K562 (cell line): ENCODE results near the gene SNX25. TPM values are rescaled to one million over a fixed set of nuclear protein-coding genes. Genes with fewer than 3 reads are reported as not detected.

Experiments
- CBFA2T2 ChIP-seq: fragments of 450-650 bp; conservative IDR thresholded peaks from 2 replicates; pipeline ENCODE4 v1.6.1; 2017; ENCODE audit warnings: mild to moderate bottlenecking
- HNRNPL ChIP-seq: fragments of 200-400 bp; formaldehyde crosslinking; IDR thresholded peaks from 2 replicates; pipeline ENCODE4 v1.6.1; 2017; ENCODE audit warnings: low read depth, mild to moderate bottlenecking, low read length
- KLF13 ChIP-seq: fragments of 450-650 bp; IDR thresholded peaks from 2 replicates; pipeline ENCODE4 v1.6.1; 2016; ENCODE audit warnings: missing genetic modification characterization, low read depth, mild to moderate bottlenecking, missing compliant biosample characterization, moderate library complexity, borderline replicate concordance
- ZNF407 ChIP-seq: fragments of 450-650 bp; IDR thresholded peaks from 2 replicates; pipeline ENCODE4 v1.6.1; 2016; ENCODE audit warnings: low read depth
- polyA plus RNA-seq, 8 experiments: library from polyadenylated mRNA; depleted of rRNA in 4 of 8; stranded (reverse) in 5 of 8; unstranded in 3 of 8; fragments of >200 nt; fragmentation: Nextera tagmentation in 2 of 8; fragmentation: Illumina TruSeq in 1 of 8; extraction: Ambion mirVana in 2 of 8; extraction: Trizol in 1 of 8; gene quantifications; 2 replicates each; pipeline versions ENCODE4 v1.2.1 to v1.2.3, GENCODE V29; 2011 to 2014; ENCODE audit warnings: inconsistent platforms in 1 of 8, missing spikeins in 1 of 8
- total RNA-seq, 7 experiments: library from RNA; depleted of rRNA in 6 of 7; stranded (reverse); fragments of >200 nt in 6 of 7; fragmentation: Illumina TruSeq in 2 of 7; extraction: Trizol in 2 of 7; gene quantifications; 2 replicates each; pipeline versions ENCODE4 v1.2.1 to v1.2.3, GENCODE V29; 2011 to 2021; ENCODE audit warnings: low replicate concordance in 1 of 7

The SNX25 gene
- total and polyA plus RNA-seq, 9 of the 15 experiments (the other 6 are each of a cell fraction or from before 2014, with no cell fraction given), result 2.5 to 23.4 (median 13.3) TPM

DNA sequence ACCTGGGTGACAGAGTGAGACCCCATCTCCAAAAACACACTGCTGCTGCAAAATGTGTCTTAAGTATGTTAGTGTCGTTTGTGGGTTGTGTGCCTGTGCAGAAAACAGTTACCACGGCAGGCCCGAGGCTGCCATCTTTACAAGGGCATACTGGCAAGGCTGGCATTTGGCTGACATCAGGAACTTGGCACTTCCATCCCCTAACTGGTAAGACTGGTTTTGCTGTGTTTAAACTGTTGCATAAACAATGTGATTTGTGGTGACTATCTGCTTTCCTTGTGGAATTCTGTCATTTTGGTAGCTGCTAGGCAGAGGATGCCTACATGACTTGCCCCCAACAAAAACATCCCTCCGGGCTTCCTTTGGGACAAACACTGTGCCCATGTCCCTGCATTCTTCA, 174.1 kb downstream of the SNX25 start (continued):
- no peak for TF ChIP-seq ZNF407
- no peak for TF ChIP-seq KLF13 (tag)
- TF ChIP-seq HNRNPL, result no peak
- no peak for TF ChIP-seq CBFA2T2
